ENCODE data around the gene PIKFYVE. TPM values are rescaled to one million over a fixed set of nuclear protein-coding genes. Genes with fewer than 3 reads are reported as not detected.
A peak's percentile ranks its signal among the peaks of the same experiment; 100 is the strongest.

Gene PIKFYVE
- total and polyA plus RNA-seq, 10 of the 15 experiments (the other 5 are each of a cell fraction or from before 2014, with no cell fraction given) = 5.2 to 41.7 (median 19.6) TPM

DNA sequence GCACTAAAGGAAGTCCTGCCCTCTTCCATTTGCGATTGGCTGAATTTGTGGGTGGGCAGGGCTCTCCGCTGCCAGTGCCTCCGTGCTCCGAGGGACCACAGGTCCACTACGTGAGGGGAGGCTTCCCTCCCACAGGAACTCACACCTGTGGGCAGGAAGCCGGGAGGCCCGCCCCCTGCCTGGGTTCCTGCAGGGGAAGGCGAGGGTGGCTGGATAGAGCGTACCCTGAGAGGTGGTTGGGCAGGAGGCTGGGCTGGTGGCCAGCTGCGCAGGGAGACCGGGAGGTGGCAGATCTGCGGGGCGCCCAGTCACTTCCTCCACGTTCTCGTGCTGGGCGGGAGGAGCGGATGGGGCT is 93.6 kb downstream of the PIKFYVE start:
- Histone ChIP-seq H3K79me2 (ENCODE audit: control insufficient read depth, insufficient read depth, low read length) (no peaks in the 10 kb centered on the region), H3K4me3 (no peak overlapping the region), H4K20me1 (ENCODE audit: control insufficient read depth, insufficient read depth) (no peaks in the 10 kb centered on the region), H3K36me3 (ENCODE audit: control insufficient read depth in 2 of 2, insufficient read depth in 2 of 2, low read length in 1 of 2) (peaks cover 0 to 14% of the 10 kb centered on the region in 2 experiments), H3K4me1 (ENCODE audit: control insufficient read depth, insufficient read depth, low read length) (no peaks in the 10 kb centered on the region), H2AFZ (ENCODE audit: control insufficient read depth, low read depth, low read length) (no peak overlapping the region), H3K27me3 (replicated peaks in 1 of 2; ENCODE audit: control insufficient read depth in 2 of 2, insufficient read depth in 2 of 2, low read length in 1 of 2) (no peaks in the 10 kb centered on the region), H3K9ac (ENCODE audit: control insufficient read depth, insufficient read depth, low read length) (no peak overlapping the region), H3K27ac (ENCODE audit: control insufficient read depth, insufficient read depth) (no peak overlapping the region), H3K9me3 (replicated peaks; ENCODE audit: control insufficient read depth, insufficient read depth, low read length) (no peaks in the 10 kb centered on the region; the same call in 2 of the 3 replicates), H3K4me2 (ENCODE audit: control insufficient read depth, insufficient read depth) (no peak overlapping the region)
- in situ Hi-C loops (cut with MboI) = no loop called here
- ChIA-PET RAD21 (ENCODE audit: unreplicated experiment) (no interaction called here), CTCF (no interaction called here), POLR2A (no interaction called here), SMC1A (ENCODE audit: uncharacterized antibody, unreplicated experiment) (no interaction called here)
- BruUV-seq (replicated peaks) = no TSS peak
- DNase-seq (ENCODE audit: low read depth, low spot score) = no peak
- 86% methylated on average over 17 of the region's 17 CpGs for WGBS (ENCODE audit: insufficient coverage, insufficient replicate concordance, low lambda C conversion rate, missing lambda C conversion rate)
- no peak for FAIRE-seq
- intact Hi-C loops (cut with micrococcal nuclease; ENCODE audit: unreplicated experiment) = no loop called here
- ATAC-seq = no peak; the same call in 1 of the 3 replicates
- TF ChIP-seq MTA3 (IDR thresholded peaks at IDR 0.05; ENCODE audit: borderline replicate concordance, low read length) = no peak
- TF ChIP-seq, protein P1, sequence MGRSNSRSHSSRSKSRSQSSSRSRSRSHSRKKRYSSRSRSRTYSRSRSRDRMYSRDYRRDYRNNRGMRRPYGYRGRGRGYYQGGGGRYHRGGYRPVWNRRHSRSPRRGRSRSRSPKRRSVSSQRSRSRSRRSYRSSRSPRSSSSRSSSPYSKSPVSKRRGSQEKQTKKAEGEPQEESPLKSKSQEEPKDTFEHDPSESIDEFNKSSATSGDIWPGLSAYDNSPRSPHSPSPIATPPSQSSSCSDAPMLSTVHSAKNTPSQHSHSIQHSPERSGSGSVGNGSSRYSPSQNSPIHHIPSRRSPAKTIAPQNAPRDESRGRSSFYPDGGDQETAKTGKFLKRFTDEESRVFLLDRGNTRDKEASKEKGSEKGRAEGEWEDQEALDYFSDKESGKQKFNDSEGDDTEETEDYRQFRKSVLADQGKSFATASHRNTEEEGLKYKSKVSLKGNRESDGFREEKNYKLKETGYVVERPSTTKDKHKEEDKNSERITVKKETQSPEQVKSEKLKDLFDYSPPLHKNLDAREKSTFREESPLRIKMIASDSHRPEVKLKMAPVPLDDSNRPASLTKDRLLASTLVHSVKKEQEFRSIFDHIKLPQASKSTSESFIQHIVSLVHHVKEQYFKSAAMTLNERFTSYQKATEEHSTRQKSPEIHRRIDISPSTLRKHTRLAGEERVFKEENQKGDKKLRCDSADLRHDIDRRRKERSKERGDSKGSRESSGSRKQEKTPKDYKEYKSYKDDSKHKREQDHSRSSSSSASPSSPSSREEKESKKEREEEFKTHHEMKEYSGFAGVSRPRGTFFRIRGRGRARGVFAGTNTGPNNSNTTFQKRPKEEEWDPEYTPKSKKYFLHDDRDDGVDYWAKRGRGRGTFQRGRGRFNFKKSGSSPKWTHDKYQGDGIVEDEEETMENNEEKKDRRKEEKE (IDR thresholded peaks at IDR 0.05) = no peak
- TF ChIP-seq POLR2A (IDR thresholded peaks at IDR 0.05; ENCODE audit: low read depth, low read length) = peak; percentile 61
- no peak for TF ChIP-seq ZZZ3 (IDR thresholded peaks at IDR 0.05; ENCODE audit: control insufficient read depth, insufficient read length, low read depth)

All from GM12878 (cell line).